GM23338 (cell line): ENCODE results near the gene LAMC3.
"Not testable (repeated sequence)": the region's sequence is repeated elsewhere in the genome, so short reads cannot be mapped to it uniquely, and the experiment has no call there.

ENCODE experiments used
- CREB1 ChIP-seq: fragments of 250-450 bp; sonication (Bioruptor Pico); IDR thresholded peaks from 2 replicates; pipeline ENCODE4 v1.5.0; 2020; ENCODE audit warnings: low read depth, mild to moderate bottlenecking, moderate library complexity
- EZH2 ChIP-seq: fragments of 200-600 bp; sonication (generic); IDR thresholded peaks from one replicate; pipeline ENCODE4 v1.8.0; 2017; ENCODE audit warnings: antibody characterized with exemption, mild to moderate bottlenecking, low read depth; ENCODE audit not compliant: unreplicated experiment
- EZH2phosphoT487 ChIP-seq: fragments of 200-600 bp; sonication (generic); IDR thresholded peaks from one replicate; pipeline ENCODE4 v1.8.1; 2018; ENCODE audit warnings: antibody characterized with exemption; ENCODE audit not compliant: unreplicated experiment
- POLR2AphosphoS5 ChIP-seq: IDR thresholded peaks from 2 replicates; pipeline ENCODE4 v1.6.1; 2016; ENCODE audit warnings: antibody characterized with exemption, low read depth
- STAT1 ChIP-seq: IDR thresholded peaks from one replicate; pipeline ENCODE4 v1.6.1; 2016; ENCODE audit warnings: antibody characterized with exemption; ENCODE audit not compliant: unreplicated experiment
- ZNF331 ChIP-seq: fragments of 250-450 bp; sonication (Bioruptor Pico); IDR thresholded peaks from 2 replicates; pipeline ENCODE4 v1.5.0; 2020; ENCODE audit warnings: low read depth, mild to moderate bottlenecking, moderate library complexity
- TF ChIP-seq, protein P1 (sequence below), 2 experiments: fragments of 200-600 bp in 1 of 2; sonication (generic) in 1 of 2; conservative IDR thresholded peaks; 2 replicates each; pipeline versions ENCODE4 v1.5.1 to v1.6.1; 2016 to 2017; ENCODE audit warnings: antibody characterized with exemption in 2 of 2, low read depth in 2 of 2, mild to moderate bottlenecking in 2 of 2, moderate library complexity in 1 of 2
- TF ChIP-seq, protein P2 (sequence below): IDR thresholded peaks from one replicate; pipeline ENCODE4 v1.6.1; 2018; ENCODE audit warnings: antibody characterized with exemption; ENCODE audit not compliant: unreplicated experiment

DNA sequence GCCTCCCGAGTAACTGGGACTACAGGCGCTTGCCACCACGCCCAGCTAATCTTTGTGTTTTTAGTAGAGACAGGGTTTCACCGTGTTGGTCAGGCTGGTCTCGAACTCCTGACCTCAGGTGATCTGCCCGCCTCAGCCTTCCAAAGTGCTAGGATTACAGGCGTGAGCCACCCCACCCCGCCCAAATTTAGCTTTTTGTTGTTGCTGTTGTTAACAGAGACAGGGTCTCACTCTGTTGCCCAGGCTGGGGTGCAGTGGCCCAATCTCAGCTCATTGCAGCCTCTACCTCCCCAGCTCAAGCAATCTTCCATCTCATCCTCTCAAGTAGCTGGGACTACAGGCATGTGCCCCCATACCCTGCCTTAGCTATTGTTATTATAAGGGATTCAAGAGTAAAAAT, 90.9 kb downstream of the LAMC3 start:
- TF ChIP-seq, protein P1, sequence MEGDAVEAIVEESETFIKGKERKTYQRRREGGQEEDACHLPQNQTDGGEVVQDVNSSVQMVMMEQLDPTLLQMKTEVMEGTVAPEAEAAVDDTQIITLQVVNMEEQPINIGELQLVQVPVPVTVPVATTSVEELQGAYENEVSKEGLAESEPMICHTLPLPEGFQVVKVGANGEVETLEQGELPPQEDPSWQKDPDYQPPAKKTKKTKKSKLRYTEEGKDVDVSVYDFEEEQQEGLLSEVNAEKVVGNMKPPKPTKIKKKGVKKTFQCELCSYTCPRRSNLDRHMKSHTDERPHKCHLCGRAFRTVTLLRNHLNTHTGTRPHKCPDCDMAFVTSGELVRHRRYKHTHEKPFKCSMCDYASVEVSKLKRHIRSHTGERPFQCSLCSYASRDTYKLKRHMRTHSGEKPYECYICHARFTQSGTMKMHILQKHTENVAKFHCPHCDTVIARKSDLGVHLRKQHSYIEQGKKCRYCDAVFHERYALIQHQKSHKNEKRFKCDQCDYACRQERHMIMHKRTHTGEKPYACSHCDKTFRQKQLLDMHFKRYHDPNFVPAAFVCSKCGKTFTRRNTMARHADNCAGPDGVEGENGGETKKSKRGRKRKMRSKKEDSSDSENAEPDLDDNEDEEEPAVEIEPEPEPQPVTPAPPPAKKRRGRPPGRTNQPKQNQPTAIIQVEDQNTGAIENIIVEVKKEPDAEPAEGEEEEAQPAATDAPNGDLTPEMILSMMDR (conservative IDR thresholded peaks at IDR 0.05; ENCODE audit: low read depth in 2 of 2): not testable (repeated sequence)
- TF ChIP-seq POLR2AphosphoS5; EZH2phosphoT487; EZH2; CREB1; STAT1; ZNF331 (CRISPR knock-in tag): not testable (repeated sequence)
- TF ChIP-seq, protein P2, sequence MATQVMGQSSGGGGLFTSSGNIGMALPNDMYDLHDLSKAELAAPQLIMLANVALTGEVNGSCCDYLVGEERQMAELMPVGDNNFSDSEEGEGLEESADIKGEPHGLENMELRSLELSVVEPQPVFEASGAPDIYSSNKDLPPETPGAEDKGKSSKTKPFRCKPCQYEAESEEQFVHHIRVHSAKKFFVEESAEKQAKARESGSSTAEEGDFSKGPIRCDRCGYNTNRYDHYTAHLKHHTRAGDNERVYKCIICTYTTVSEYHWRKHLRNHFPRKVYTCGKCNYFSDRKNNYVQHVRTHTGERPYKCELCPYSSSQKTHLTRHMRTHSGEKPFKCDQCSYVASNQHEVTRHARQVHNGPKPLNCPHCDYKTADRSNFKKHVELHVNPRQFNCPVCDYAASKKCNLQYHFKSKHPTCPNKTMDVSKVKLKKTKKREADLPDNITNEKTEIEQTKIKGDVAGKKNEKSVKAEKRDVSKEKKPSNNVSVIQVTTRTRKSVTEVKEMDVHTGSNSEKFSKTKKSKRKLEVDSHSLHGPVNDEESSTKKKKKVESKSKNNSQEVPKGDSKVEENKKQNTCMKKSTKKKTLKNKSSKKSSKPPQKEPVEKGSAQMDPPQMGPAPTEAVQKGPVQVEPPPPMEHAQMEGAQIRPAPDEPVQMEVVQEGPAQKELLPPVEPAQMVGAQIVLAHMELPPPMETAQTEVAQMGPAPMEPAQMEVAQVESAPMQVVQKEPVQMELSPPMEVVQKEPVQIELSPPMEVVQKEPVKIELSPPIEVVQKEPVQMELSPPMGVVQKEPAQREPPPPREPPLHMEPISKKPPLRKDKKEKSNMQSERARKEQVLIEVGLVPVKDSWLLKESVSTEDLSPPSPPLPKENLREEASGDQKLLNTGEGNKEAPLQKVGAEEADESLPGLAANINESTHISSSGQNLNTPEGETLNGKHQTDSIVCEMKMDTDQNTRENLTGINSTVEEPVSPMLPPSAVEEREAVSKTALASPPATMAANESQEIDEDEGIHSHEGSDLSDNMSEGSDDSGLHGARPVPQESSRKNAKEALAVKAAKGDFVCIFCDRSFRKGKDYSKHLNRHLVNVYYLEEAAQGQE: not testable (repeated sequence)
